Nephron progenitor cell (in vitro differentiated cells): ENCODE results near the gene CLDN1.

Source experiments
- DNase-seq: peaks from one replicate; pipeline ENCODE4 v3.0.0; 2021
- H3K27ac Mint-ChIP-seq: 2 replicates; pipeline ENCODE4 v1.8.0; 2021; ENCODE audit warnings: mild to moderate bottlenecking, moderate library complexity, mixed read lengths
- H3K27me3 Mint-ChIP-seq: 2 replicates; pipeline ENCODE4 v1.8.0; 2021; ENCODE audit warnings: mild to moderate bottlenecking, low read depth, mixed read lengths; ENCODE audit not compliant: poor library complexity
- H3K36me3 Mint-ChIP-seq: 2 replicates; pipeline ENCODE4 v1.8.0; 2021; ENCODE audit warnings: low read depth, mixed read lengths
- H3K4me1 Mint-ChIP-seq: 2 replicates; pipeline ENCODE4 v1.8.0; 2021; ENCODE audit warnings: mixed read lengths
- H3K4me3 Mint-ChIP-seq: 2 replicates; pipeline ENCODE4 v1.8.0; 2021; ENCODE audit warnings: mild to moderate bottlenecking, moderate library complexity, mixed read lengths
- H3K9me3 Mint-ChIP-seq: 2 replicates; pipeline ENCODE4 v1.8.0; 2021; ENCODE audit warnings: mild to moderate bottlenecking, moderate library complexity, mixed read lengths
- CTCF ChIP-seq: fragments of 200-600 bp; sonication (generic); IDR thresholded peaks from 2 replicates; pipeline ENCODE4 v1.5.0; 2021; ENCODE audit warnings: antibody characterized with exemption

CLDN1 gene

GRCh38 chr3:190356246-190356645 is 34.0 kb upstream of the CLDN1 start:
- no peak overlapping the region for H3K27ac Mint-ChIP-seq
- peaks cover under 1% of the 10 kb centered on the region for H3K27me3 Mint-ChIP-seq
- TF ChIP-seq CTCF: no peak
- H3K4me1 Mint-ChIP-seq: peaks cover 2% of the 10 kb centered on the region
- H3K4me3 Mint-ChIP-seq: no peak overlapping the region
- no peaks in the 10 kb centered on the region for H3K36me3 Mint-ChIP-seq
- no peak for DNase-seq
- peaks cover 6% of the 10 kb centered on the region for H3K9me3 Mint-ChIP-seq

GRCh38 chr3:190352861-190353457 is 30.7 kb upstream of the CLDN1 start:
- DNase-seq: no peak
- Mint-ChIP-seq H3K4me3 (no peak overlapping the region), H3K27ac (no peak overlapping the region), H3K9me3 (peaks cover 6% of the 10 kb centered on the region), H3K27me3 (no peaks in the 10 kb centered on the region), H3K4me1 (peaks cover 9% of the 10 kb centered on the region), H3K36me3 (no peaks in the 10 kb centered on the region)
- no peak for TF ChIP-seq CTCF

GRCh38 chr3:190346541-190346940 is 24.3 kb upstream of the CLDN1 start:
- peaks cover 14% of the 10 kb centered on the region for H3K9me3 Mint-ChIP-seq
- DNase-seq: no peak
- no peak overlapping the region for H3K27ac Mint-ChIP-seq
- H3K36me3 Mint-ChIP-seq: no peaks in the 10 kb centered on the region
- no peak overlapping the region for H3K4me3 Mint-ChIP-seq
- no peak for TF ChIP-seq CTCF
- peaks cover 21% of the 10 kb centered on the region for H3K4me1 Mint-ChIP-seq
- H3K27me3 Mint-ChIP-seq: no peaks in the 10 kb centered on the region

- Mint-ChIP-seq H3K4me1 (peaks cover 15% of the 10 kb centered on the region), H3K36me3 (no peaks in the 10 kb centered on the region), H3K9me3 (peaks cover 15% of the 10 kb centered on the region), H3K27me3 (no peaks in the 10 kb centered on the region), H3K4me3 (no peak overlapping the region), H3K27ac (no peak overlapping the region)
- no peak for TF ChIP-seq CTCF
- DNase-seq: no peak
Observed at GRCh38 chr3:190345878-190346277, 23.6 kb upstream of the CLDN1 start.

- TF ChIP-seq CTCF: no peak
- Mint-ChIP-seq H3K36me3 (no peaks in the 10 kb centered on the region), H3K27ac (no peak overlapping the region), H3K27me3 (no peaks in the 10 kb centered on the region), H3K9me3 (peaks cover 21% of the 10 kb centered on the region), H3K4me3 (no peak overlapping the region), H3K4me1 (peaks cover 12% of the 10 kb centered on the region)
- DNase-seq: no peak
Observed at GRCh38 chr3:190345027-190345821, 23.0 kb upstream of the CLDN1 start.

GRCh38 chr3:190340071-190340470 is 17.8 kb upstream of the CLDN1 start:
- Mint-ChIP-seq H3K27me3 (no peaks in the 10 kb centered on the region), H3K27ac (no peak overlapping the region), H3K9me3 (peaks cover 25% of the 10 kb centered on the region), H3K4me3 (no peak overlapping the region), H3K36me3 (no peaks in the 10 kb centered on the region), H3K4me1 (peaks cover 7% of the 10 kb centered on the region)
- no peak for DNase-seq
- TF ChIP-seq CTCF: no peak
